NCI-H1092 (cell line): ENCODE measurements around the gene HS6ST3.

Experiments
- DNase-seq: peaks from one replicate; lab custom pipeline; 2025; lab: John Stamatoyannopoulos, UW

HS6ST3 gene

GRCh38 chr13:96540670-96541069 lies 450.8 kb downstream of the HS6ST3 start:
- no peak for DNase-seq

- no peak for DNase-seq
Measured at GRCh38 chr13:96542986-96543385, 453.1 kb downstream of the HS6ST3 start.

GRCh38 chr13:96544957-96545356 lies 455.1 kb downstream of the HS6ST3 start:
- no peak for DNase-seq

GRCh38 chr13:96546463-96546862 lies 456.6 kb downstream of the HS6ST3 start:
- no peak for DNase-seq

GRCh38 chr13:96551546-96551945 lies 461.6 kb downstream of the HS6ST3 start:
- DNase-seq: no peak

GRCh38 chr13:96552559-96552958 lies 462.7 kb downstream of the HS6ST3 start:
- DNase-seq: no peak

GRCh38 chr13:96553796-96554195 lies 463.9 kb downstream of the HS6ST3 start:
- no peak for DNase-seq

GRCh38 chr13:96573563-96573962 lies 483.7 kb downstream of the HS6ST3 start:
- no peak for DNase-seq

- no peak for DNase-seq
Measured at GRCh38 chr13:96575423-96576320, 485.8 kb downstream of the HS6ST3 start.

- no peak for DNase-seq
Measured at GRCh38 chr13:96581741-96582140, 491.8 kb downstream of the HS6ST3 start.

GRCh38 chr13:96615252-96615651 lies 525.3 kb downstream of the HS6ST3 start:
- no peak for DNase-seq

- no peak for DNase-seq
Measured at GRCh38 chr13:96617528-96617927, 527.6 kb downstream of the HS6ST3 start.

- no peak for DNase-seq
Measured at GRCh38 chr13:96621634-96622183, 531.8 kb downstream of the HS6ST3 start.

- DNase-seq: no peak
Measured at GRCh38 chr13:96629331-96629730, 539.4 kb downstream of the HS6ST3 start.

- DNase-seq: no peak
Measured at GRCh38 chr13:96632536-96633320, 542.8 kb downstream of the HS6ST3 start.

- DNase-seq: no peak
Measured at GRCh38 chr13:96636001-96636709, 546.2 kb downstream of the HS6ST3 start.

GRCh38 chr13:96637039-96637438 lies 547.1 kb downstream of the HS6ST3 start:
- DNase-seq: no peak

GRCh38 chr13:96646101-96646500 lies 556.2 kb downstream of the HS6ST3 start:
- DNase-seq: no peak

- no peak for DNase-seq
Measured at GRCh38 chr13:96646515-96647211, 556.8 kb downstream of the HS6ST3 start.

GRCh38 chr13:96650301-96650886 lies 560.5 kb downstream of the HS6ST3 start:
- no peak for DNase-seq

GRCh38 chr13:96651598-96651997 lies 561.7 kb downstream of the HS6ST3 start:
- DNase-seq: no peak
